HEK293 (cell line): Measurements from ENCODE around the gene HMG20B.
A peak's percentile ranks its signal among the peaks of the same experiment; 100 is the strongest.

Experiments used
- AEBP2 ChIP-seq: fragments of 450-650 bp; formaldehyde crosslinking; IDR thresholded peaks from 2 replicates; pipeline ENCODE4 v1.5.1; 2016; ENCODE audit warnings: missing biosample characterization, missing genetic modification characterization, borderline replicate concordance
- FEZF1 ChIP-seq: fragments of 450-650 bp; formaldehyde crosslinking; IDR thresholded peaks from 2 replicates; pipeline ENCODE4 v1.5.1; 2016; ENCODE audit warnings: missing biosample characterization, missing genetic modification characterization
- GLI4 ChIP-seq: fragments of 450-650 bp; formaldehyde crosslinking; IDR thresholded peaks from 2 replicates; pipeline ENCODE4 v1.5.1; 2016; ENCODE audit warnings: missing biosample characterization, missing genetic modification characterization
- HOXC10 ChIP-seq: sonication (generic); formaldehyde crosslinking; IDR thresholded peaks from 2 replicates; pipeline ENCODE4 v1.8.1; 2023; ENCODE audit warnings: mild to moderate bottlenecking, missing genetic modification reagents
- MYNN ChIP-seq: fragments of 450-650 bp; formaldehyde crosslinking; IDR thresholded peaks from 2 replicates; pipeline ENCODE4 v1.5.1; 2016; ENCODE audit warnings: missing biosample characterization, missing genetic modification characterization, borderline replicate concordance
- OVOL3 ChIP-seq: fragments of 450-650 bp; formaldehyde crosslinking; IDR thresholded peaks from 2 replicates; pipeline ENCODE4 v1.5.1; 2016; ENCODE audit warnings: missing biosample characterization, missing genetic modification characterization
- PRDM1 ChIP-seq: fragments of 450-650 bp; formaldehyde crosslinking; IDR thresholded peaks from 2 replicates; pipeline ENCODE4; 2016; ENCODE audit warnings: missing biosample characterization, missing genetic modification characterization
- SALL2 ChIP-seq: fragments of 450-650 bp; formaldehyde crosslinking; IDR thresholded peaks from 2 replicates; pipeline ENCODE4 v1.5.0; 2017; ENCODE audit warnings: missing biosample characterization, mild to moderate bottlenecking, missing genetic modification characterization, borderline replicate concordance
- SP2 ChIP-seq: fragments of 450-650 bp; formaldehyde crosslinking; IDR thresholded peaks from 2 replicates; pipeline ENCODE4 v1.5.1; 2016; ENCODE audit warnings: missing biosample characterization, missing genetic modification characterization
- ZBTB44 ChIP-seq: fragments of 450-650 bp; IDR thresholded peaks from 2 replicates; pipeline ENCODE4 v1.5.1; 2018; ENCODE audit warnings: missing biosample characterization, mild to moderate bottlenecking, missing genetic modification characterization
- ZFP37 ChIP-seq: fragments of 450-650 bp; formaldehyde crosslinking; IDR thresholded peaks from 2 replicates; pipeline ENCODE4 v1.5.1; 2016; ENCODE audit warnings: missing biosample characterization, missing genetic modification characterization
- ZNF146 ChIP-seq: fragments of 450-650 bp; formaldehyde crosslinking; IDR thresholded peaks from 2 replicates; pipeline ENCODE4 v1.5.1; 2016; ENCODE audit warnings: missing biosample characterization, missing genetic modification characterization
- ZNF2 ChIP-seq: fragments of 450-650 bp; formaldehyde crosslinking; IDR thresholded peaks from 2 replicates; pipeline ENCODE4 v1.5.1; 2016; ENCODE audit warnings: missing biosample characterization, missing genetic modification characterization
- ZNF350 ChIP-seq: fragments of 450-650 bp; formaldehyde crosslinking; IDR thresholded peaks from 2 replicates; pipeline ENCODE4 v1.5.0; 2017; ENCODE audit warnings: missing biosample characterization, mild to moderate bottlenecking, missing genetic modification characterization
- ZNF37A ChIP-seq: fragments of 450-650 bp; IDR thresholded peaks from 2 replicates; pipeline ENCODE4 v1.5.1; 2018; ENCODE audit warnings: missing biosample characterization, missing genetic modification characterization
- ZNF394 ChIP-seq: fragments of 450-650 bp; formaldehyde crosslinking; IDR thresholded peaks from 2 replicates; pipeline ENCODE4 v1.5.1; 2016; ENCODE audit warnings: missing biosample characterization, missing genetic modification characterization, mild to moderate bottlenecking, moderate library complexity, borderline replicate concordance
- ZNF529 ChIP-seq: fragments of 450-650 bp; formaldehyde crosslinking; IDR thresholded peaks from 2 replicates; pipeline ENCODE4 v1.5.1; 2017; ENCODE audit warnings: missing genetic modification characterization, missing biosample characterization; ENCODE audit not compliant: insufficient replicate concordance
- ZNF571 ChIP-seq: fragments of 450-650 bp; formaldehyde crosslinking; IDR thresholded peaks from 2 replicates; pipeline ENCODE4 v1.5.0; 2017; ENCODE audit warnings: missing biosample characterization, missing genetic modification characterization
- ZNF658 ChIP-seq: fragments of 450-650 bp; formaldehyde crosslinking; IDR thresholded peaks from 2 replicates; pipeline ENCODE4; 2016; ENCODE audit warnings: missing biosample characterization, missing genetic modification characterization
- ZNF664 ChIP-seq: fragments of 450-650 bp; formaldehyde crosslinking; IDR thresholded peaks from 2 replicates; pipeline ENCODE4 v1.5.1; 2016; ENCODE audit warnings: missing biosample characterization, missing genetic modification characterization
- ZNF670 ChIP-seq: fragments of 450-650 bp; formaldehyde crosslinking; IDR thresholded peaks from 2 replicates; pipeline ENCODE4 v1.5.1; 2016; ENCODE audit warnings: missing biosample characterization, missing genetic modification characterization, low read depth
- ZNF677 ChIP-seq: fragments of 450-650 bp; IDR thresholded peaks from 2 replicates; pipeline ENCODE4 v1.5.0; 2018; ENCODE audit warnings: missing biosample characterization, mild to moderate bottlenecking, missing genetic modification characterization, moderate library complexity
- ZNF707 ChIP-seq: fragments of 450-650 bp; formaldehyde crosslinking; IDR thresholded peaks from 2 replicates; pipeline ENCODE4 v1.5.1; 2016; ENCODE audit warnings: missing biosample characterization, missing genetic modification characterization
- ZNF747 ChIP-seq: fragments of 450-650 bp; formaldehyde crosslinking; IDR thresholded peaks from 2 replicates; pipeline ENCODE4 v1.5.1; 2016; ENCODE audit warnings: missing biosample characterization, missing genetic modification characterization
- ZSCAN4 ChIP-seq: fragments of 450-650 bp; formaldehyde crosslinking; IDR thresholded peaks from 2 replicates; pipeline ENCODE4 v1.5.1; 2017; ENCODE audit warnings: missing biosample characterization, missing genetic modification characterization
- TF ChIP-seq, protein P1 (sequence below): fragments of 450-650 bp; formaldehyde crosslinking; IDR thresholded peaks from 2 replicates; pipeline ENCODE4 v1.5.0; 2017; ENCODE audit warnings: missing biosample characterization, missing genetic modification characterization, borderline replicate concordance
- TF ChIP-seq, protein P2 (sequence below): fragments of 450-650 bp; formaldehyde crosslinking; IDR thresholded peaks from 2 replicates; pipeline ENCODE4 v1.5.1; 2017; ENCODE audit warnings: missing biosample characterization, missing genetic modification characterization
- TF ChIP-seq, protein P3 (sequence below): fragments of 450-650 bp; formaldehyde crosslinking; IDR thresholded peaks from 2 replicates; pipeline ENCODE4 v1.5.1; 2016; ENCODE audit warnings: missing biosample characterization, missing genetic modification characterization

HMG20B gene

DNA sequence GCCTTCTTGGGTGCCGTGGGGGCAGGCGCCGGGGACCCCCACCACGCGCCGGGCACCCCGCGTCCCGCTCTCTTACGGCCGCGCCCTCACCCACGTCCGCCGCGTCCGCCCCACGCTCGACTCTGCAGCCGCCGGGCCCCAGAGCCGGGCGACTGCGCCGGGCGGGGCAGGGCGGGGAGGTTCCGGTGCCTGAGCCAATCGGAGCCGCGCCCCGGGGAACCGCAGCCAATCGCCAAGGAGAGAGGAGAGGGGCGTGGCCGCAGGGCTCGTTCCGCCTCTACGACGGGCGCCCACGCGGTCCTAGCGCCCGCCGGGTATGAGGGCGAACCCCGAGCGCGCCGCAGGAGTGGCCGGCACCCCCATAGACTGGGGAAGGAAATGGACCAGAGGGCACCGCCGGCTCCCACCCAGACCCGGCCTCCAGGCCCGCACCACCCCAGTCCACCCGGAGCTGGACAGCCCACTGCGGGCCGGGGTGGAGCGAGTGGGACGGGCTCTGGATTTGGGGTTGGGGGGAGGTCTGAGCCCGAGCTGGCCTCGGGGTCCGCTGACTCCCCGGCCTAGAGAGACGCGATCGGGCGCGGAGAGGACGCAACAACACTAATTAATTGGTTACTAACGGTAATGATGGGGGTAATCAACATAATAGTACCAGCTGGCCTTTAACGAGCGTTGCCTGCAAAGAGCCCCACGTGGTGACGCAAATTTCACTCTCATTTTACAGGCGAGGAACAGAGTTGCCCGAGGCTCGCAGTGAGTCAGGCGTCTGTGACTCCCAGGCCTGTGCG is 15.1 kb upstream of the HMG20B start, which contains the start of gene MFSD12 (continued):
- TF ChIP-seq, protein P1, sequence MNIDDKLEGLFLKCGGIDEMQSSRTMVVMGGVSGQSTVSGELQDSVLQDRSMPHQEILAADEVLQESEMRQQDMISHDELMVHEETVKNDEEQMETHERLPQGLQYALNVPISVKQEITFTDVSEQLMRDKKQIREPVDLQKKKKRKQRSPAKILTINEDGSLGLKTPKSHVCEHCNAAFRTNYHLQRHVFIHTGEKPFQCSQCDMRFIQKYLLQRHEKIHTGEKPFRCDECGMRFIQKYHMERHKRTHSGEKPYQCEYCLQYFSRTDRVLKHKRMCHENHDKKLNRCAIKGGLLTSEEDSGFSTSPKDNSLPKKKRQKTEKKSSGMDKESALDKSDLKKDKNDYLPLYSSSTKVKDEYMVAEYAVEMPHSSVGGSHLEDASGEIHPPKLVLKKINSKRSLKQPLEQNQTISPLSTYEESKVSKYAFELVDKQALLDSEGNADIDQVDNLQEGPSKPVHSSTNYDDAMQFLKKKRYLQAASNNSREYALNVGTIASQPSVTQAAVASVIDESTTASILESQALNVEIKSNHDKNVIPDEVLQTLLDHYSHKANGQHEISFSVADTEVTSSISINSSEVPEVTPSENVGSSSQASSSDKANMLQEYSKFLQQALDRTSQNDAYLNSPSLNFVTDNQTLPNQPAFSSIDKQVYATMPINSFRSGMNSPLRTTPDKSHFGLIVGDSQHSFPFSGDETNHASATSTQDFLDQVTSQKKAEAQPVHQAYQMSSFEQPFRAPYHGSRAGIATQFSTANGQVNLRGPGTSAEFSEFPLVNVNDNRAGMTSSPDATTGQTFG (tag by site-specific recombination) = no peak
- TF ChIP-seq, protein P2, sequence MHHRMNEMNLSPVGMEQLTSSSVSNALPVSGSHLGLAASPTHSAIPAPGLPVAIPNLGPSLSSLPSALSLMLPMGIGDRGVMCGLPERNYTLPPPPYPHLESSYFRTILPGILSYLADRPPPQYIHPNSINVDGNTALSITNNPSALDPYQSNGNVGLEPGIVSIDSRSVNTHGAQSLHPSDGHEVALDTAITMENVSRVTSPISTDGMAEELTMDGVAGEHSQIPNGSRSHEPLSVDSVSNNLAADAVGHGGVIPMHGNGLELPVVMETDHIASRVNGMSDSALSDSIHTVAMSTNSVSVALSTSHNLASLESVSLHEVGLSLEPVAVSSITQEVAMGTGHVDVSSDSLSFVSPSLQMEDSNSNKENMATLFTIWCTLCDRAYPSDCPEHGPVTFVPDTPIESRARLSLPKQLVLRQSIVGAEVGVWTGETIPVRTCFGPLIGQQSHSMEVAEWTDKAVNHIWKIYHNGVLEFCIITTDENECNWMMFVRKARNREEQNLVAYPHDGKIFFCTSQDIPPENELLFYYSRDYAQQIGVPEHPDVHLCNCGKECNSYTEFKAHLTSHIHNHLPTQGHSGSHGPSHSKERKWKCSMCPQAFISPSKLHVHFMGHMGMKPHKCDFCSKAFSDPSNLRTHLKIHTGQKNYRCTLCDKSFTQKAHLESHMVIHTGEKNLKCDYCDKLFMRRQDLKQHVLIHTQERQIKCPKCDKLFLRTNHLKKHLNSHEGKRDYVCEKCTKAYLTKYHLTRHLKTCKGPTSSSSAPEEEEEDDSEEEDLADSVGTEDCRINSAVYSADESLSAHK = no peak
- TF ChIP-seq MYNN (tag by site-specific recombination) = no peak
- TF ChIP-seq SALL2 (tag by site-specific recombination) = no peak
- TF ChIP-seq ZNF571 (tag by site-specific recombination) = no peak
- TF ChIP-seq HOXC10 = no peak
- TF ChIP-seq SP2 (tag by site-specific recombination) = peak; percentile 95
- 0 out of 2 replicates have a peak, but pooled peaks have one; percentile 11 for TF ChIP-seq ZNF2 (tag by site-specific recombination)
- TF ChIP-seq ZNF529 (tag by site-specific recombination) = no peak
- TF ChIP-seq ZNF747 (tag by site-specific recombination) = no peak
- TF ChIP-seq ZBTB44 (tag by site-specific recombination) = no peak
- no peak for TF ChIP-seq AEBP2 (tag by site-specific recombination)
- no peak for TF ChIP-seq ZNF146 (tag by site-specific recombination)
- no peak for TF ChIP-seq OVOL3 (tag by site-specific recombination)
- TF ChIP-seq GLI4 (tag by site-specific recombination) = no peak
- no peak for TF ChIP-seq ZNF658 (tag by site-specific recombination)
- no peak for TF ChIP-seq ZNF664 (tag by site-specific recombination)
- no peak for TF ChIP-seq ZNF37A (tag by site-specific recombination)
- TF ChIP-seq PRDM1 (tag by site-specific recombination) = 0 out of 2 replicates have a peak, but pooled peaks have one; percentile 12
- no peak for TF ChIP-seq ZNF350 (tag by site-specific recombination)
- peak; percentile 61 for TF ChIP-seq FEZF1 (tag by site-specific recombination)
- TF ChIP-seq, protein P3, sequence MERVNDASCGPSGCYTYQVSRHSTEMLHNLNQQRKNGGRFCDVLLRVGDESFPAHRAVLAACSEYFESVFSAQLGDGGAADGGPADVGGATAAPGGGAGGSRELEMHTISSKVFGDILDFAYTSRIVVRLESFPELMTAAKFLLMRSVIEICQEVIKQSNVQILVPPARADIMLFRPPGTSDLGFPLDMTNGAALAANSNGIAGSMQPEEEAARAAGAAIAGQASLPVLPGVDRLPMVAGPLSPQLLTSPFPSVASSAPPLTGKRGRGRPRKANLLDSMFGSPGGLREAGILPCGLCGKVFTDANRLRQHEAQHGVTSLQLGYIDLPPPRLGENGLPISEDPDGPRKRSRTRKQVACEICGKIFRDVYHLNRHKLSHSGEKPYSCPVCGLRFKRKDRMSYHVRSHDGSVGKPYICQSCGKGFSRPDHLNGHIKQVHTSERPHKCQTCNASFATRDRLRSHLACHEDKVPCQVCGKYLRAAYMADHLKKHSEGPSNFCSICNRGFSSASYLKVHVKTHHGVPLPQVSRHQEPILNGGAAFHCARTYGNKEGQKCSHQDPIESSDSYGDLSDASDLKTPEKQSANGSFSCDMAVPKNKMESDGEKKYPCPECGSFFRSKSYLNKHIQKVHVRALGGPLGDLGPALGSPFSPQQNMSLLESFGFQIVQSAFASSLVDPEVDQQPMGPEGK = peak; percentile 86
- no peak for TF ChIP-seq ZNF677 (tag by site-specific recombination)
- peak; percentile 74 for TF ChIP-seq ZFP37 (tag by site-specific recombination)
- no peak for TF ChIP-seq ZNF394
- TF ChIP-seq ZSCAN4 (tag by site-specific recombination) = no peak
- TF ChIP-seq ZNF707 (tag by site-specific recombination) = no peak
- no peak for TF ChIP-seq ZNF670 (tag by site-specific recombination)
